Superior temporal gyrus (tissue), 1 donor: ENCODE results near the gene GPR183.
"Not testable (repeated sequence)": the region's sequence is repeated elsewhere in the genome, so short reads cannot be mapped to it uniquely, and the experiment has no call there.

Source experiments
- DNase-seq: peaks from one replicate; pipeline ENCODE4 v3.0.0-alpha.2; 2016; ENCODE audit errors: extremely low spot score

GPR183 gene

DNA sequence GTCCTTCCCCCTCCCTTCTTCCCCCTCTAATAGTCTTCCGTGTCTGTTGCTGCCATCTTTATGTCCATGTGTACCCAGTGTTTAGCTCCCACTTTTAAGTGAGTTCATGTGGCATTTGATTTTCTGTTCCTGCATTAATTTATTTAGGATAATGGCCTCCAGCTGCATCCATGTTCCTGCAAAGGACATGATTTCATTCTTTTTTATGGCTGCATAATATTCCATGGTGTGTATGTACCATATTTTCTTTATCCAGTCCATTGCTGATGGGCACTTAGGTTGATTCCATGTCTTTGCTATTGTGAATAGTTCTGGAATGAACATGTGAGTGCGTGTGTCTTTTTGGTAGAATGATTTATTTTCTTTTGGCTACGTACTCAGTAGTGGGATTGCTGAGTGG, 58.0 kb downstream of the GPR183 start:
- not testable (repeated sequence) for DNase-seq

GRCh38 chr13:99246100-99246499, 61.1 kb downstream of the GPR183 start:
- no peak for DNase-seq
